IMR-90 (cell line): Measurements from ENCODE around the gene GCNT2. TPM values are rescaled to one million over a fixed set of nuclear protein-coding genes. Genes with fewer than 3 reads are reported as not detected.

ENCODE experiments used
- ATAC-seq: fragments of 200-7000 bp; cut with Tn5 transposase; 2 replicates; pipeline ENCODE4 v1.9.1; 2020; ENCODE audit warnings: low read depth, mild to moderate bottlenecking, moderate library complexity
- BruUV-seq: library from RNA; stranded (reverse); fragments of 400-500 nt; replicated peaks from 2 replicates; lab custom pipeline; 2021; lab: Mats Ljungman, UMichigan
- CTCF ChIA-PET: fragments of 300-600 bp; formaldehyde crosslinking; extraction: SDS; loops from one replicate; lab custom pipeline; 2021; ENCODE audit warnings: antibody characterized with exemption; lab: Yijun Ruan, JAX
- POLR2A ChIA-PET: fragments of 300-600 bp; sonication (Branson Sonifier 250); formaldehyde crosslinking; loops from one replicate; lab custom pipeline; 2022; ENCODE audit warnings: antibody characterized with exemption; ENCODE audit not compliant: unreplicated experiment; lab: Charles Lee
- DNase-seq: peaks from one replicate; pipeline ENCODE4 v3.0.0; 2013
- H2AFZ ChIP-seq: replicated peaks from 2 replicates; pipeline ENCODE3; 2013; ENCODE audit warnings: low read length, mild to moderate bottlenecking; ENCODE audit not compliant: poor library complexity
- H2AK5ac ChIP-seq: 2 replicates; pipeline ENCODE4 v1.6.1; 2013; ENCODE audit warnings: low read depth, low read length, inconsistent platforms
- H2AK9ac ChIP-seq: replicated peaks from 2 replicates; pipeline ENCODE3; 2013; ENCODE audit warnings: mild to moderate bottlenecking, low read depth, low read length, moderate library complexity; ENCODE audit not compliant: poor library complexity
- H2BK120ac ChIP-seq: 2 replicates; pipeline ENCODE4 v1.6.1; 2013; ENCODE audit warnings: low read depth, low read length, inconsistent platforms
- H2BK15ac ChIP-seq: 3 replicates; pipeline ENCODE4 v1.6.1; 2013; ENCODE audit warnings: low read depth, low read length, inconsistent platforms
- H2BK20ac ChIP-seq: 2 replicates; pipeline ENCODE4 v1.6.1; 2013; ENCODE audit warnings: low read depth, mild to moderate bottlenecking, inconsistent platforms, low read length, moderate library complexity
- H2BK5ac ChIP-seq: 2 replicates; pipeline ENCODE4 v1.6.1; 2013; ENCODE audit warnings: mild to moderate bottlenecking, low read depth, low read length, inconsistent platforms; ENCODE audit not compliant: poor library complexity, severe bottlenecking
- H3K14ac ChIP-seq: replicated peaks from 2 replicates; pipeline ENCODE4 v1.6.1; 2013; ENCODE audit warnings: low read depth, low read length, inconsistent platforms
- H3K18ac ChIP-seq: 2 replicates; pipeline ENCODE4 v1.6.1; 2013; ENCODE audit warnings: low read depth, low read length, control low read depth
- H3K23ac ChIP-seq: 2 replicates; pipeline ENCODE4 v1.6.1; 2013; ENCODE audit warnings: low read depth, low read length, inconsistent platforms
- H3K27ac ChIP-seq: 2 replicates; pipeline ENCODE4 v1.5.1; 2013; ENCODE audit warnings: mild to moderate bottlenecking, control low read depth, low read length; ENCODE audit not compliant: insufficient read depth
- H3K27me3 ChIP-seq: 2 replicates; pipeline ENCODE4 v1.6.1; 2013; ENCODE audit warnings: low read length; ENCODE audit not compliant: control insufficient read depth, insufficient read depth
- H3K36me3 ChIP-seq: 2 replicates; pipeline ENCODE4 v1.6.1; 2013; ENCODE audit warnings: low read length, mixed read lengths; ENCODE audit not compliant: control insufficient read depth, insufficient read depth
- H3K4ac ChIP-seq: 2 replicates; pipeline ENCODE4 v1.6.1; 2013; ENCODE audit warnings: low read depth, low read length, inconsistent platforms
- H3K4me1 ChIP-seq: 2 replicates; pipeline ENCODE4 v1.6.1; 2013; ENCODE audit warnings: low read length, mixed read lengths; ENCODE audit not compliant: control insufficient read depth, insufficient read depth
- H3K4me2 ChIP-seq: 2 replicates; pipeline ENCODE4 v1.6.1; 2013; ENCODE audit warnings: low read depth, mild to moderate bottlenecking, control low read depth, low read length, moderate library complexity
- H3K4me3 ChIP-seq: 2 replicates; pipeline ENCODE4 v1.5.1; 2013; ENCODE audit warnings: low read depth, mild to moderate bottlenecking, control low read depth, low read length, moderate library complexity; ENCODE audit not compliant: insufficient read depth
- H3K56ac ChIP-seq: 2 replicates; pipeline ENCODE4 v1.6.1; 2013; ENCODE audit warnings: low read length, inconsistent platforms; ENCODE audit not compliant: insufficient read depth; ENCODE audit errors: extremely low read depth
- H3K79me1 ChIP-seq, 2 experiments: 2 replicates each; pipeline ENCODE4 v1.6.1; 2013; ENCODE audit warnings: low read length in 2 of 2, inconsistent platforms in 1 of 2, low read depth in 1 of 2
- H3K9ac ChIP-seq: 2 replicates; pipeline ENCODE4 v1.6.1; 2013; ENCODE audit warnings: low read depth, low read length, control low read depth
- H3K9me1 ChIP-seq: 2 replicates; pipeline ENCODE4 v1.6.1; 2013; ENCODE audit warnings: low read length, inconsistent platforms; ENCODE audit not compliant: insufficient read depth
- H3K9me3 ChIP-seq: 2 replicates; pipeline ENCODE4 v1.6.1; 2013; ENCODE audit warnings: low read length; ENCODE audit not compliant: control insufficient read depth, insufficient read depth
- H4K20me1 ChIP-seq: 2 replicates; pipeline ENCODE4 v1.6.1; 2013; ENCODE audit warnings: low read length, inconsistent platforms; ENCODE audit not compliant: insufficient read depth
- H4K5ac ChIP-seq: 2 replicates; pipeline ENCODE4 v1.6.1; 2013; ENCODE audit warnings: mild to moderate bottlenecking, low read depth, low read length, control low read depth
- H4K8ac ChIP-seq, 2 experiments: 2 replicates each; pipeline ENCODE4 v1.6.1; 2013; ENCODE audit warnings: low read depth in 2 of 2, low read length in 2 of 2, control low read depth in 1 of 2, inconsistent platforms in 1 of 2
- H4K91ac ChIP-seq: 2 replicates; pipeline ENCODE4 v1.6.1; 2013; ENCODE audit warnings: low read depth, low read length, inconsistent platforms; ENCODE audit not compliant: insufficient read depth
- BHLHE40 ChIP-seq: fragments of 150-350 bp; IDR thresholded peaks from 2 replicates; pipeline ENCODE4 v1.6.1; 2016; ENCODE audit warnings: mild to moderate bottlenecking, low read depth, low read length
- CHD1 ChIP-seq: IDR thresholded peaks from 2 replicates; pipeline ENCODE4 v1.6.1; 2012; ENCODE audit warnings: low read depth, low read length, improper control_type of control experiment
- CTCF ChIP-seq: conservative IDR thresholded peaks from 2 replicates; pipeline ENCODE4 v1.5.1; 2012; ENCODE audit warnings: mild to moderate bottlenecking, low read depth, low read length, improper control_type of control experiment
- FOS ChIP-seq: fragments of 150-350 bp; IDR thresholded peaks from 2 replicates; pipeline ENCODE4 v1.6.1; 2016; ENCODE audit warnings: low read depth, low read length
- MAFK ChIP-seq: IDR thresholded peaks from 2 replicates; pipeline ENCODE4 v1.6.1; 2012; ENCODE audit warnings: low read depth, low read length, improper control_type of control experiment
- MAZ ChIP-seq: IDR thresholded peaks from 2 replicates; pipeline ENCODE4 v1.6.1; 2012; ENCODE audit warnings: low read depth, mild to moderate bottlenecking, low read length, improper control_type of control experiment, moderate library complexity, borderline replicate concordance
- MXI1 ChIP-seq: IDR thresholded peaks from 2 replicates; pipeline ENCODE4 v1.6.1; 2012; ENCODE audit warnings: low read depth, mild to moderate bottlenecking, low read length, moderate library complexity, borderline replicate concordance
- NFE2L2 ChIP-seq: fragments of 150-350 bp; IDR thresholded peaks from 2 replicates; pipeline ENCODE4 v1.6.1; 2016; ENCODE audit warnings: low read depth, mild to moderate bottlenecking, low read length
- POLR2A ChIP-seq: IDR thresholded peaks from 2 replicates; pipeline ENCODE4 v1.6.1; 2012; ENCODE audit warnings: mild to moderate bottlenecking, low read depth, low read length
- RFX5 ChIP-seq: IDR thresholded peaks from 2 replicates; pipeline ENCODE4 v1.8.0; 2012; ENCODE audit warnings: low read depth, mild to moderate bottlenecking, low read length, moderate library complexity
- WGBS, 2 experiments: methylation state at CpG; one replicate each; pipeline versions ENCODE4 v1.1.5 to v1.1.7; 2013; ENCODE audit warnings: missing lambda C conversion rate in 2 of 2; ENCODE audit not compliant: insufficient read length in 1 of 2; ENCODE audit errors: extremely low coverage in 2 of 2; 5-methylcytosine and 5-hydroxymethylcytosine counted together
- dilution Hi-C: fragments of 300-500 bp; cut with HindIII; formaldehyde crosslinking; loops from one replicate; pipeline ENCODE4 v1.14.3; 2018; ENCODE audit warnings: low sequenced_read_pairs; ENCODE audit not compliant: unreplicated experiment
- in situ Hi-C: fragments of 300-500 bp; cut with MboI; formaldehyde crosslinking; loops from 3 replicates; pipeline ENCODE4 v1.14.3; 2019; ENCODE audit warnings: low sequenced_read_pairs, inconsistent platforms, mixed read lengths
- intact Hi-C: fragments of 100-400 bp; cut with micrococcal nuclease; formaldehyde crosslinking; loops from 2 replicates; pipeline ENCODE4 v1.10.0; 2022
- polyA plus RNA-seq, 3 experiments: library from polyadenylated mRNA; depleted of rRNA; stranded (reverse); fragments of >200 nt; gene quantifications; 2 replicates each; pipeline ENCODE4 v1.2.3, GENCODE V29; 2012; ENCODE audit warnings: low replicate concordance in 1 of 3
- total RNA-seq: library from RNA; depleted of rRNA; stranded (reverse); fragments of >200 nt; gene quantifications from 2 replicates; pipeline ENCODE4 v1.2.3, GENCODE V29; 2012

GCNT2 gene
- total and polyA plus RNA-seq, 2 of the 4 experiments (the other 2 are of a cell fraction): 0.34 to 0.90 TPM

- TF ChIP-seq BHLHE40 (no peak), MAFK (no peak), RFX5 (no peak), CTCF (no peak), POLR2A (no peak), MAZ (no peak), CHD1 (no peak), NFE2L2 (no peak), FOS (no peak), MXI1 (no peak)
- WGBS, 2 experiments: no CpG with 5 or more reads among the region's 11 CpGs
- no peaks in the 10 kb centered on the region for H3K36me3 ChIP-seq
- dilution Hi-C loops: no loop called here
- no TSS peak for BruUV-seq
- H3K9me1 ChIP-seq: no peaks in the 10 kb centered on the region
- H3K4me2 ChIP-seq: no peak overlapping the region
- H4K20me1 ChIP-seq: no peaks in the 10 kb centered on the region
- H3K9me3 ChIP-seq: no peaks in the 10 kb centered on the region
- H2AFZ ChIP-seq: no peak overlapping the region
- H3K27me3 ChIP-seq: no peaks in the 10 kb centered on the region
- no peak overlapping the region for H2BK15ac ChIP-seq
- no peak overlapping the region for H3K23ac ChIP-seq
- H4K8ac ChIP-seq: no peak overlapping the region
- ChIA-PET POLR2A (no interaction called here), CTCF (no interaction called here)
- ATAC-seq (no peak), DNase-seq (no peak)
- in situ Hi-C loops: no loop called here
- no peak overlapping the region for H3K27ac ChIP-seq
- no peak overlapping the region for H3K9ac ChIP-seq
- H3K4ac ChIP-seq: no peak overlapping the region
- H4K91ac ChIP-seq: no peak overlapping the region
- H2AK9ac ChIP-seq: no peak overlapping the region
- intact Hi-C loops: no loop called here
- no peak overlapping the region for H3K14ac ChIP-seq
- H2BK20ac ChIP-seq: no peak overlapping the region
- no peak overlapping the region for H4K5ac ChIP-seq
- H2AK5ac ChIP-seq: no peak overlapping the region
- H3K56ac ChIP-seq: no peak overlapping the region
- H2BK5ac ChIP-seq: no peak overlapping the region
- H2BK120ac ChIP-seq: no peak overlapping the region
- H3K79me1 ChIP-seq: no peaks in the 10 kb centered on the region
- no peak overlapping the region for H3K18ac ChIP-seq
- no peak overlapping the region for H3K4me3 ChIP-seq
- no peaks in the 10 kb centered on the region for H3K4me1 ChIP-seq
Observed at GRCh38 chr6:10598084-10598960, 77.2 kb downstream of the GCNT2 start.
